ENCODE results near the gene CDH22. TPM values are rescaled to one million over a fixed set of nuclear protein-coding genes. Genes with fewer than 3 reads are reported as not detected.

The CDH22 gene
- total RNA-seq, 1 experiment from 2014 or later, result 0.11 TPM

GRCh38 chr20:46160661-46161060 is 147.6 kb downstream of the CDH22 start:
- H3K27me3 ChIP-seq (replicated peaks; ENCODE audit: control insufficient read depth, insufficient read depth, low read length), result peaks cover 2% of the 10 kb centered on the region
- no peaks in the 10 kb centered on the region for H3K9me3 ChIP-seq
- ChIA-PET CTCF (no interaction called here), POLR2A (no interaction called here)
- Mint-ChIP-seq H3K9me3 (ENCODE audit: unreplicated experiment) (no peaks in the 10 kb centered on the region), H3K36me3 (ENCODE audit: insufficient read depth, unreplicated experiment) (no peaks in the 10 kb centered on the region), H3K4me1 (ENCODE audit: low read depth, unreplicated experiment) (no peaks in the 10 kb centered on the region), H3K27me3 (ENCODE audit: insufficient read depth, unreplicated experiment) (peaks cover 17% of the 10 kb centered on the region), H3K4me3 (ENCODE audit: unreplicated experiment) (no peak overlapping the region), H3K27ac (ENCODE audit: unreplicated experiment) (no peak overlapping the region)
- no peaks in the 10 kb centered on the region for H3K4me1 ChIP-seq
- TF ChIP-seq CTCF (IDR thresholded peaks at IDR 0.05; ENCODE audit: insufficient read depth in 1 of 2, low read depth in 1 of 2, low read length in 1 of 2, severe bottlenecking in 1 of 2, unreplicated experiment in 1 of 2), result no peak
- no peak for DNase-seq
- intact Hi-C loops (cut with micrococcal nuclease; ENCODE audit: unreplicated experiment), result no loop called here
- BruUV-seq (replicated peaks), result no TSS peak
- no peaks in the 10 kb centered on the region for H3K36me3 ChIP-seq (ENCODE audit: control insufficient read depth, insufficient read depth, low read length)
- no peak overlapping the region for H3K4me3 ChIP-seq (ENCODE audit: low read depth, low read length)

GRCh38 chr20:46159101-46159897 is 149.0 kb downstream of the CDH22 start:
- Mint-ChIP-seq H3K27ac (ENCODE audit: unreplicated experiment) (no peak overlapping the region), H3K4me3 (ENCODE audit: unreplicated experiment) (no peak overlapping the region), H3K9me3 (ENCODE audit: unreplicated experiment) (no peaks in the 10 kb centered on the region), H3K4me1 (ENCODE audit: low read depth, unreplicated experiment) (no peaks in the 10 kb centered on the region), H3K27me3 (ENCODE audit: insufficient read depth, unreplicated experiment) (peaks cover 24% of the 10 kb centered on the region), H3K36me3 (ENCODE audit: insufficient read depth, unreplicated experiment) (no peaks in the 10 kb centered on the region)
- CTCF ChIA-PET, result no interaction called here
- no peak for TF ChIP-seq CTCF (IDR thresholded peaks at IDR 0.05; ENCODE audit: insufficient read depth in 1 of 2, low read depth in 1 of 2, low read length in 1 of 2, severe bottlenecking in 1 of 2, unreplicated experiment in 1 of 2)
- no peak for DNase-seq
- no TSS peak for BruUV-seq (replicated peaks)
- POLR2A ChIA-PET, result interaction anchor here (0.7 kb wide), 1 partner anchor 67 kb away, joined by 3 read pairs; no protein-coding TSS in a partner anchor
- Histone ChIP-seq H3K9me3 (no peaks in the 10 kb centered on the region), H3K27me3 (replicated peaks; ENCODE audit: control insufficient read depth, insufficient read depth, low read length) (peaks cover 2% of the 10 kb centered on the region), H3K4me3 (ENCODE audit: low read depth, low read length) (no peak overlapping the region), H3K36me3 (ENCODE audit: control insufficient read depth, insufficient read depth, low read length) (no peaks in the 10 kb centered on the region), H3K4me1 (no peaks in the 10 kb centered on the region)
- intact Hi-C loops (cut with micrococcal nuclease; ENCODE audit: unreplicated experiment), result no loop called here

- CTCF ChIA-PET, result no interaction called here
Observed at GRCh38 chr20:46158476-46158987, 149.8 kb downstream of the CDH22 start.

More at GRCh38 chr20:46158476-46158987, 149.8 kb downstream of the CDH22 start:
- Mint-ChIP-seq H3K4me1 (ENCODE audit: low read depth, unreplicated experiment) (no peaks in the 10 kb centered on the region), H3K27ac (ENCODE audit: unreplicated experiment) (no peak overlapping the region), H3K36me3 (ENCODE audit: insufficient read depth, unreplicated experiment) (no peaks in the 10 kb centered on the region), H3K9me3 (ENCODE audit: unreplicated experiment) (no peaks in the 10 kb centered on the region), H3K27me3 (ENCODE audit: insufficient read depth, unreplicated experiment) (peaks cover 21% of the 10 kb centered on the region), H3K4me3 (ENCODE audit: unreplicated experiment) (no peak overlapping the region)
- POLR2A ChIA-PET, result no interaction called here
- H3K36me3 ChIP-seq (ENCODE audit: control insufficient read depth, insufficient read depth, low read length), result no peaks in the 10 kb centered on the region
- no TSS peak for BruUV-seq (replicated peaks)
- H3K27me3 ChIP-seq (replicated peaks; ENCODE audit: control insufficient read depth, insufficient read depth, low read length), result peaks cover 1% of the 10 kb centered on the region
- no peak overlapping the region for H3K4me3 ChIP-seq (ENCODE audit: low read depth, low read length)
- no peaks in the 10 kb centered on the region for H3K4me1 ChIP-seq
- H3K9me3 ChIP-seq, result no peaks in the 10 kb centered on the region
- intact Hi-C loops (cut with micrococcal nuclease; ENCODE audit: unreplicated experiment), result no loop called here
- no peak for DNase-seq
- no peak for TF ChIP-seq CTCF (IDR thresholded peaks at IDR 0.05; ENCODE audit: insufficient read depth in 1 of 2, low read depth in 1 of 2, low read length in 1 of 2, severe bottlenecking in 1 of 2, unreplicated experiment in 1 of 2)

All from Caco-2 (cell line).